ENCODE data around the gene NAB1. TPM values are rescaled to one million over a fixed set of nuclear protein-coding genes. Genes with fewer than 3 reads are reported as not detected.

Gene NAB1
- total RNA-seq, 1 experiment from 2014 or later = 24.7 TPM

DNA sequence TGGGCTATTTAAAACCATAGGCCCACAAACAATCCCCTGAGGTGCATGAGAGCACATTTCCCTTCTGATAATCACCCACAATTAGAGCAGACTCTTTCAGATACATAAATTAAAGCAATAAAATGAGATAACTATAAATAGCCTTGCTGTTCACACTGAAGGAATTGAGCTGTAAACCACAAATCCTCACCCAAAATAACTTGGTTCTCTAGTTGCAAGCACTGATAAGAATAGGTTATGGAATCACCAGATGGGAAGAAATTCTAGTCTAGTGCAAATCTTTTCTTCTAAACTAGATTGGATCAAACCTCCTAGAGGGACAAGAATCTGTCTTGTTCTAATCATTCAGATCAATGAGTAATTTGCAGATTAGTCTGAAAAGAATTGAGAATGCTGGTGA lies 64.6 kb downstream of the NAB1 start:
- no peak for DNase-seq (ENCODE audit: low read depth)

DNA sequence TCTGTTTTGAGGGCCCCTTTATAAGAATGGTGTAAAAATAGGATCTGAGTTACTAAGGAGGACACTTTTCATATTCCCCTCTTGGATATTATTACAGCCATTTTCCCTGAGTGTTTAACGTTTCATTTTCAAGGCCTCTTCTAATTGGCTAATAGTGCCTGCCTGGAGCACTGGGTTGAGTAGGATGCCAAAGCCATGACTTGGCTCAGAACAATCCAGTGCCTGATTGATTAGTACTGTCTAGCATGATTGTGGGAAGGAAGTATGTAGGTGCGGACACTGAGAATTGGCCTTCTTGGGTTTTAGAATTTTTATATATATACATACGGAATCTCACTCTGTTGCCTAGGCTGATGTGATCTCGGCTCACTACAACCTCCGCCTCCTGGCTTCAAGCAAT lies 66.1 kb downstream of the NAB1 start:
- DNase-seq (ENCODE audit: low read depth) = peak; percentile 40

DNA sequence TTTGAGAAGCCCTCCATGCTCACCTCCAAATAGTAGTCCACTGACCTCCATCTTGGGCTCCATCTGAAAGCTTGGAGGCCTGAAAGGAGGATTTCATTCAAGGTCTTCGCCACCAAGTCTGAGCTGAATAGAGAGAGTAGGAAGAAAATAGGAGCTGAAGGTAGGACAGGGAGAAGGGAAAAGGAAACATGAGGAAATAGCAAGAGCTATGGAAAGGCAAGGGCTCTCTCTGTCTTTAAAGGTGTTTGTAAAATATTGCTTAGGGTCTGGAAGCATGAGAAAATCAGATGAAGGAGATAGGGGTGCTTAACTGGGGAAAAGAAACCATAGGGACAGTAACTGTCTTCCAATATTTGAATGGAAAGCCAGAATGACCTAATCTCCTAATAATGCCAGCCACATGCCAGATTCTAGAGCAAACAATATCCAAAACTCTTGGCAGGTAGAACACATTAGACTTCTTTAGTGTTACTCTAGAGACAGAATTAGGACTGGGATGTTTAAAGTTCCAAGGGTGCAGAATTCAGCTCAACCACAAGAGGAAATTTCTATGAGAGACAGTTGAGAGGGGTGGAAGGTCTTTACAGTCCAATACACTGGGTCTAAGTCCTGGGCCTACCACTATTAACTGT lies 67.4 kb downstream of the NAB1 start:
- DNase-seq (ENCODE audit: low read depth) = peak; percentile 19

DNA sequence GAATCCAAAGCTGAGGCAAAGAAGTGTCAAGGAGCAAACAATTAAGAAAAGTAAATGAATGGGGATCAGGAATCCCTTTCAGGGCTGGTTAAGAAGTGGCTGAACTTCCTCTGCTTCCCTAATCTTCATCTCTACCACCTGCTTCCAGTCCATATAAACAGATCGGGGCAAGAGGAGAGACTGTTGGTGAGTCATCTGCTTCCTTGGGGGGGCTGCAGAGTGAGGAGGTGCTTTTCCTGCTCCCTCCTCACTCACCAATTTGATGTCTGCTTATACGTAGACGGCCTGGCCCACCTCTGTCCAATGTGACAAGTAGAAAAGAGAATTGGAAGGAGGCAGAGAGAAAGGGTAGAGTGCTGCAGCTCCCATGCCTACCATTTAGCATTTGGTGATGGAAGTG lies 68.4 kb downstream of the NAB1 start:
- peak; percentile 27 for DNase-seq (ENCODE audit: low read depth)

DNA sequence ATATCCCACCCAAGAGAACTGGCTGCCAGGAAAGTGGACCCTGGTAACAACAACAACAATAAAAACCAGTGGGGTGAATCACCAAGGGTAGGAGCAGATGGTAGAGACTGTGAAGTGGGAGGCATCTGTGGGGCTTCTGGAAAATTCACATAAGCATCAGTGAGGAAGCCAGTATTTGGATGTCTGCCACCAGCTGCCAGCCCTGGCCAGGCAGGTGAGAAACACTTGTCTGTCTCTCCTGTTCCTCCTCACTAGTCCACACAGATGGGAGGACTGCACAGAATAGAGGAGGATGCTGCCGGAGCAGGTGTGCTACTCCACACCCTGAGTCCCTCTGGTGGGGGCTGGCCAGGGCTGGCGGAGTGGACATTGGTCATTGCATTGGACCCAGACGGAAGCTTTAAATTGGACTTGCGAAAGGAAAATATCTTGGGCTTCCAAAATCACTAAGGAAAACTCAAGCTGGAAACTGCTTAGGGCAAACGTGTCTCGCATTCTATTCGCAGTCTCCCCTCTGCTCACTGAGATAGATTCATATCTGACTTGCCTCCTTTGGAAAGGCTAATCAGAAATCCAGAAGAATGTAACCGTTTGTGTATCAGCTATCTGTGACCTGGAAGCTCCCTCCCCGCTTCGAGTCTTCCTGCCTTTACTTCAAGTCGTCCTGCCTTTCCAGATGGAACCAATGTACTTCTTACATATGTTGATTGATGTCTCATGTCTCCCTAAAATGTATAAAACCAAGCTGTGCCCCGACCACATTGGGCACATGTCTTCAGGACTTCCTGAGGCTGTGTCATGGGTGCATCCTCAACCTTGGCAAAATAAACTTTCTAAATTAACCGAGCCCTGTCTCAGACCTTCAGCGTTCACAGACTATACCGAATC lies 69.1 kb downstream of the NAB1 start:
- no peak for DNase-seq (ENCODE audit: low read depth)

DNA sequence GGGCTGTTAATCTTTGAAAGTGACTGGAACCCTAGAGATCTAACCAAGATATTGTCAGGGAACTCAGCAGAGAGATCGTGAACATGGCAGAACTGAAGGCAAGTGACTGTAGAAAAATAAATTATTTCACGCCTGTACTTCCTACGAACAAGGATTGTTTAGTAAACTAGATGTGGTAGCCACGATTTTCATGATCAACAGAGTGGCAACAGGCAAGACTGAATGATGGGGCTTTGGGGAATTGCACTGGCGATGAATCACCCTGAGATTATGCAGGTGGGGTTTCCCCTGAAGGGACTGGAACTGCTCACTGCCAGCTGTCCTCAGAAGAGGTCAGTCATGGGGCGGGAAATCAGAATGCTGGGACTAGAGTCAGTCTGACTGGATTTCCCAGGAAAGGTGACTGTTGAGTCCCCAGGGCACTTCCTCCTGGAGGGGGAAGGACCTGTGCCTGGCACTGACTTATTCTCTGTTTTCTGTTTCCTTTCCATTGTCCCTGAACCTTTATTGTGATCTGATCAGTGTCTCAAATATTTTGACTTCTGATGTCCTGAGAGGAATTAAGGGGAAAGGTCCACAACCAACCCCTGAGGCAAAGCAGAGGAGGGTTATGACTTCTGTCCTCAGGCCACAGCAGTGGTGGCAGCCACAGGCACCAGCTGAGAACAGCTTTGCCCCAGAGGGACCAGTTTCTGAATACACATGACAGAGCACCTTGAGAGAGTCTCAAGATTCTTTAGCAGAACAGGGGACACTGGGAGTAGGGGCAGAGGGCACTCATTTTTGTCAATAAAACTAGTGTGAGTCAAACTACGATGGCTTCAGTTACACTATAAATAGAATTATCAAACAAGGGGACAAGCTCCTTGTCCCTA lies 70.0 kb downstream of the NAB1 start:
- DNase-seq (ENCODE audit: low read depth) = peak; percentile 92

DNA sequence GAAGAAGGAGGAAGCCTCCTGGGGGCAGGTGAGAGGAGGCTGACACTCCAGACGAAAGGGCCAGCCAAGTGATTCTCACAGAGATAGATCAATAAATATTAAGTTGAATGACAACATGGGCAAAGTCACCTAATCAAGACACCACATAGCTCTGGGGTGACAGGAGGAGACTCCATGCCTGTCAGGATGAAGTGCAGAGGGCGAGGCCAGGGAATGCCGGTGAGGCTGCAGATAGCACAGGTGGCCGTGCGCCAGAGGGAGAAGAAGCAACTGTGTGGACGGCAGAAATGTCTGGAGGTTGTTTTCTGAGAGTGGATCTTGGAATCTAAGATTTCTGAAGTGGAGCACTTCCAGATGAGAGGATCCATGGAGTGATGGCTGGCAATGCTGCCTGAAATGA lies 71.4 kb downstream of the NAB1 start:
- no peak for DNase-seq (ENCODE audit: low read depth)

DNA sequence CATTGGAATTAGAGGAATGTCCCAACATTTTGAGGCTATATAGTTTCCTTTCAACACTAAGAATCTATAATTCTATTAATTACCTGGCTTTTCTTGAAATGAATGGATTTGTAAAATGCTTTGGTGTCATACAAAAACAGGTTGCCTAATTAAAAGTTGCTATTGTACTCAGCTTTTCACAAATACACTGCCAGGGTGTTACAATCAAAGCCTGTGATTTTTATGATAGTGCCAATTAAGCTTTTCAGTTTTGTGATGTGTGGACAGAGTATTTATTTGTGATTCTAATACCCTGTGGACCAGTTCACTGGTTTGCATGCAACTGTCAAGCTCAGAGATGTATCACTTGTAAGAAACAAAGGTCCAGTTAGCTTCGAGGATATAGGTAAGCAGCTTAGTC lies 71.8 kb downstream of the NAB1 start:
- no peak for DNase-seq (ENCODE audit: low read depth)

DNA sequence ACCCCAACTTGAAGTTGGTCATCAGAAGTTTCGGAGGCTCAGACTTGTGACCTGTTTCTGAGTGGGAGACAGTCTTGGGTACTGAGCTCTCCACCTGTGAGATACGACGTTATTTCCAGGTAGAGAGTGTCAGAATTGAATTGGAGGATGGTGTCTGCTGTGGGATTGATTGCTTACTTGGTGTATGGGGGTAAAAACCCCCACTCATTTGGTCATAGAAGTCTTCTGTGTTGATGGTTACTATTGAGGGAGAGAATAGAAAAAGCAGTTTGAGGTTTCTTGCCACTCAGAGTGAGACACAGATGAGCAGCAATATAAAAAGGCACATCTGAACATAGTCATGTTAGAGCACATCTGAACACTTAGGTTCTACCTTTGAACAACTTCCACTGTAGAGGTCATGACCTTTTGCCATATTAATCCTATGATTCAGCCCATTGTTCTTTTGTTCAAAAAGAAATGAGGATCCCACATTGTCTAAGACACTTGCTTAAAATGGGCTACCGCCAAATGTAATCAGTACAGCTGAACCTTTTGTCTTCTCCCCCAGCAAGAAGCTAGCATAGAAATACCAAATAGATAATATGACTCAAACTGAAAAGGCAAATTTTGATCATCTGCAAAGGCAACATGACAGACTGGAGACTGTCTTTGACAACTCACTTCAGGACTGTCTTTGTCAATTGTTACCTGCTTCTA lies 73.3 kb downstream of the NAB1 start:
- peak; percentile 49 for DNase-seq (ENCODE audit: low read depth)

DNA sequence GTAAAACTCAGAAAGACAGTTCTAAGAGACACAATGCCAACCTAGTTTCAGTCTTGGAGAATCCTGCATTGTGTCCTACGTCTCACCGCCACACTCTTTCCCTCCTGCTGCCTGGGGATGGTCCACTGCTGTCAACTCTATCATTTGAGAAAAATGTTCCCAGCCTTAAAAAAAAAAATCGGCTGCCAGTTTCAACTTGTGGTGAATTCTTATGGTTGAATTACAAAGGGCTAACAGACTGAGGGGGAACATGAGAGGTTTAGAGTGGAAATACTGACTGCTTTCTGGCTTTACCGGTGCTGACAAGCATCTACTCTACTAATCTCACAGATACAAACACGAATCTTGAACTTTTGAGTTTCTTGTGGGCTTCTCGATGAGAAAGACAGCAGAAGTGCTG lies 74.0 kb downstream of the NAB1 start:
- no peak for DNase-seq (ENCODE audit: low read depth)

DNA sequence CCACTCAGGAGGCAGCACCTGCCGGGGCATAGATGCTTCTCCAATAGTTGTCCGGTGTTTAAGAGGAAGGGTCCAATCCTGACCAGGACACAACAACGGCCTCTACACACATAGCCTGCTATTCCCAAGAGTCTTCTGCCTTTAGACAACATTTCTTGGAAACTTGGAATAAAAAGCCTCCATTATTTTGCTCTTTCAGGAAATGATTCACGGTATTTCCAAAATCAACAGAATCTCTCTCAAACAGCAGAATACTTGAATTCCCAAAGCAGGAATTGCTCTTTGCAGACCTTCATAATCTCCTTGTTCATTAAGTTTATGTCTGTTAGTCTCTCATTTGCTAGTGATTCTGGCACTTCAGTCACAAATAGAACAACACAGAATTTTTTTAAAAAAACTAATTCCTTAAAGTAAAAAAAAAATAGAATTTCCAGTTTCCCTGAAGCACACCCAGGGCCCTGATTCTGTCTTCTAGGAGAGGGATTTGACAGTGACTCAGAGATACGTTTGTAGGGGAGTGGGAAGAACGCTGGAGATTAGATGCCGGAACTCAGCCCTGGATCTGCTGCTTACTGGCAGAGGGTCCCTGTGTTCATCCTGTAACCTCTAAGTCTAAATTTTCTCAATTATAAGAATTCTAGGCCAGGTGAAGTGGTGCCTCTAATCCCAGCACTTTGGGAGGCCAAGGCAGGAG lies 74.7 kb downstream of the NAB1 start:
- DNase-seq (ENCODE audit: low read depth) = peak; percentile 46

DNA sequence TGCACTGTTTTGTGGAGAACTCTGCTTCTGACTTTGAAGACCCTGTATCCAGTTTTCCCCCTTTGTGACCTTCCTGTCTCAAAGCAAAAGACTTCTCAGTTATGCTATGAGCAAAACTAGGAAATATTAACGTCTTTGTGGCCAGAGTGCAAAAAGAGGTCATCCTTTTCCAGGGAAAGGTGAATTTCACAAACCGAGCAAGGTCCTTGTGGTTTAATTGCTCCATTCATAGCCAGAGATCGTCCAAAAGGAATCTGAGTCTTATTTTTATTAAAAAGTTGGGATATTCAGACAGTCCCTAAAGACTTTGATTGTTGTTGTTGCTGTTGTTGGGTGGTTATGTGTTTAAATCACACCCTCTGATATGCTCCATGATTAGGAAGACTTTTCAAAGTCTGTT lies 77.4 kb downstream of the NAB1 start:
- no peak for DNase-seq (ENCODE audit: low read depth)

DNA sequence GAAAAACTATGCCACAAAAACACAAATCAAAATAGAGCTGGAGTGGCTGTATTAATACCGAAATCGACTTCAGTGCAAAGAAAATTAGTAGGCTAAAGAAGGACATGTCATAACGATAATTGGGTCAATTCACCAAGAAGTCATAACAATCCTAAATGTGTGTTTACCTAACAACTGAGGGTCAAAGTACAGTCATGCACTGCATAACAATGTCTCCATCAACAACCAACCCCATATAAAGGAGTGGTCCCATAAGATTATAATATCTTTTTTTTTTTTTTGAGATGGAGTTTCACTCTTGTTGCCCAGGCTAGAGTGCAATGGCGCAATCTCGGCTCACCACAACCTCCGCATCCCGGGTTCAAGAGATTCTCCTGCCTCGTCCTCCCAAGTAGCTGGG lies 87.5 kb downstream of the NAB1 start:
- no peak for DNase-seq (ENCODE audit: low read depth)

DNA sequence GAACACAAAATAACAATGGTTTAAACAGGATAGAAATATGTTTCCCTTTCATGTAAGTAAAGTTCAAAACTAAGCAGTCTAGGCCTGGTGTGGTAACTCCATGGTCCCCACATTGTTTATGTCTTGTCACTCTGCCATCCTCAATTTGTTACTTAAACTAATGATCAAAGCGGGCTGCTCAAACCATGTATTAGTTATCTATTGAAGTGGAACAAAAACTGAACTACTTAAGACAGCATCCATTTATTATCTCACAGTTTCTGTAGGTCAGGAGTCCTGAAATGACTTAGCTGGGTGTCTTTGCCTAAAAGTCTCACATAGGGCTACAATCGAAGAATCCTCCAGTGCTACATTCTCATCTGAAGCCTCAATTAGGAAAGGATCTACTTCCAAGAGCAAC lies 91.6 kb downstream of the NAB1 start:
- no peak for DNase-seq (ENCODE audit: low read depth)

Other genes starting within 250 kb of the NAB1 start
- 3.0 and 3.1 TPM in 2 replicates for gene MFSD6, start 240.7 kb upstream of the NAB1 start, total RNA-seq (2014; rRNA removed; shearing (Covaris generic))
- gene NEMP2, start 114.4 kb upstream of the NAB1 start, total RNA-seq (2014; rRNA removed; shearing (Covaris generic)) = 7.6 and 16.5 TPM in 2 replicates
- gene GLS, start 231.7 kb downstream of the NAB1 start, total RNA-seq (2014; rRNA removed; shearing (Covaris generic)) = 116 and 131 TPM in 2 replicates